Liver (tissue), 3 donors: ENCODE results near the gene STOX1.
"Not testable (repeated sequence)": the region's sequence is repeated elsewhere in the genome, so short reads cannot be mapped to it uniquely, and the experiment has no call there.

Experiments
- EGR1 ChIP-seq, 2 donors: IDR thresholded peaks; 2 replicates each; pipeline ENCODE4 v1.6.1; 2016 to 2018; ENCODE audit warnings: antibody characterized with exemption in 2 of 2, low read depth in 2 of 2
- FOXA1 ChIP-seq: IDR thresholded peaks from 2 replicates; pipeline ENCODE4 v1.6.1; 2016; ENCODE audit warnings: antibody characterized with exemption
- GABPA ChIP-seq, 2 donors: IDR thresholded peaks in 1 of 2; conservative IDR thresholded peaks in 1 of 2; 2 replicates each; pipeline ENCODE4 v1.6.1; 2016; ENCODE audit warnings: antibody characterized with exemption in 2 of 2, mild to moderate bottlenecking in 1 of 2, moderate library complexity in 1 of 2
- HNF4A ChIP-seq, 2 donors: conservative IDR thresholded peaks; 2 replicates each; pipeline ENCODE4 v1.6.1; 2016; ENCODE audit warnings: antibody characterized with exemption in 2 of 2, mild to moderate bottlenecking in 2 of 2
- HNF4G ChIP-seq: IDR thresholded peaks from 2 replicates; pipeline ENCODE4 v1.6.1; 2016; ENCODE audit warnings: antibody characterized with exemption
- JUND ChIP-seq, 2 donors: IDR thresholded peaks; 2 replicates each; pipeline ENCODE4 v1.6.1; 2016; ENCODE audit warnings: antibody characterized with exemption in 2 of 2
- RAD21 ChIP-seq, 2 donors: IDR thresholded peaks; 2 replicates each; pipeline ENCODE4 v1.6.1; 2016; ENCODE audit warnings: antibody characterized with exemption in 2 of 2, mild to moderate bottlenecking in 2 of 2
- RXRA ChIP-seq, 2 donors: IDR thresholded peaks; 2 replicates each; pipeline ENCODE4 v1.6.1; 2017 to 2018; ENCODE audit warnings: antibody characterized with exemption in 2 of 2, mild to moderate bottlenecking in 1 of 2
- SP1 ChIP-seq: IDR thresholded peaks from 2 replicates; pipeline ENCODE4 v1.6.1; 2018; ENCODE audit warnings: antibody characterized with exemption, mild to moderate bottlenecking
- TF ChIP-seq, protein P1 (sequence below): IDR thresholded peaks from 2 replicates; pipeline ENCODE4 v1.6.1; 2016; ENCODE audit warnings: antibody characterized with exemption, mild to moderate bottlenecking
- TF ChIP-seq, protein P2 (sequence below): fragments of 150-350 bp; IDR thresholded peaks from 2 replicates; pipeline ENCODE4 v1.5.1; 2017; ENCODE audit warnings: improper control_type of control experiment, low read depth, low read length; ENCODE audit not compliant: missing input control
- donor health status: healthy.
- donor health status: healthy.

- TF ChIP-seq, protein P1, sequence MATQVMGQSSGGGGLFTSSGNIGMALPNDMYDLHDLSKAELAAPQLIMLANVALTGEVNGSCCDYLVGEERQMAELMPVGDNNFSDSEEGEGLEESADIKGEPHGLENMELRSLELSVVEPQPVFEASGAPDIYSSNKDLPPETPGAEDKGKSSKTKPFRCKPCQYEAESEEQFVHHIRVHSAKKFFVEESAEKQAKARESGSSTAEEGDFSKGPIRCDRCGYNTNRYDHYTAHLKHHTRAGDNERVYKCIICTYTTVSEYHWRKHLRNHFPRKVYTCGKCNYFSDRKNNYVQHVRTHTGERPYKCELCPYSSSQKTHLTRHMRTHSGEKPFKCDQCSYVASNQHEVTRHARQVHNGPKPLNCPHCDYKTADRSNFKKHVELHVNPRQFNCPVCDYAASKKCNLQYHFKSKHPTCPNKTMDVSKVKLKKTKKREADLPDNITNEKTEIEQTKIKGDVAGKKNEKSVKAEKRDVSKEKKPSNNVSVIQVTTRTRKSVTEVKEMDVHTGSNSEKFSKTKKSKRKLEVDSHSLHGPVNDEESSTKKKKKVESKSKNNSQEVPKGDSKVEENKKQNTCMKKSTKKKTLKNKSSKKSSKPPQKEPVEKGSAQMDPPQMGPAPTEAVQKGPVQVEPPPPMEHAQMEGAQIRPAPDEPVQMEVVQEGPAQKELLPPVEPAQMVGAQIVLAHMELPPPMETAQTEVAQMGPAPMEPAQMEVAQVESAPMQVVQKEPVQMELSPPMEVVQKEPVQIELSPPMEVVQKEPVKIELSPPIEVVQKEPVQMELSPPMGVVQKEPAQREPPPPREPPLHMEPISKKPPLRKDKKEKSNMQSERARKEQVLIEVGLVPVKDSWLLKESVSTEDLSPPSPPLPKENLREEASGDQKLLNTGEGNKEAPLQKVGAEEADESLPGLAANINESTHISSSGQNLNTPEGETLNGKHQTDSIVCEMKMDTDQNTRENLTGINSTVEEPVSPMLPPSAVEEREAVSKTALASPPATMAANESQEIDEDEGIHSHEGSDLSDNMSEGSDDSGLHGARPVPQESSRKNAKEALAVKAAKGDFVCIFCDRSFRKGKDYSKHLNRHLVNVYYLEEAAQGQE: not testable (repeated sequence)
- TF ChIP-seq, protein P2, sequence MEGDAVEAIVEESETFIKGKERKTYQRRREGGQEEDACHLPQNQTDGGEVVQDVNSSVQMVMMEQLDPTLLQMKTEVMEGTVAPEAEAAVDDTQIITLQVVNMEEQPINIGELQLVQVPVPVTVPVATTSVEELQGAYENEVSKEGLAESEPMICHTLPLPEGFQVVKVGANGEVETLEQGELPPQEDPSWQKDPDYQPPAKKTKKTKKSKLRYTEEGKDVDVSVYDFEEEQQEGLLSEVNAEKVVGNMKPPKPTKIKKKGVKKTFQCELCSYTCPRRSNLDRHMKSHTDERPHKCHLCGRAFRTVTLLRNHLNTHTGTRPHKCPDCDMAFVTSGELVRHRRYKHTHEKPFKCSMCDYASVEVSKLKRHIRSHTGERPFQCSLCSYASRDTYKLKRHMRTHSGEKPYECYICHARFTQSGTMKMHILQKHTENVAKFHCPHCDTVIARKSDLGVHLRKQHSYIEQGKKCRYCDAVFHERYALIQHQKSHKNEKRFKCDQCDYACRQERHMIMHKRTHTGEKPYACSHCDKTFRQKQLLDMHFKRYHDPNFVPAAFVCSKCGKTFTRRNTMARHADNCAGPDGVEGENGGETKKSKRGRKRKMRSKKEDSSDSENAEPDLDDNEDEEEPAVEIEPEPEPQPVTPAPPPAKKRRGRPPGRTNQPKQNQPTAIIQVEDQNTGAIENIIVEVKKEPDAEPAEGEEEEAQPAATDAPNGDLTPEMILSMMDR: not testable (repeated sequence)
- TF ChIP-seq RXRA (IDR thresholded peaks at IDR 0.05); GABPA (IDR thresholded peaks at IDR 0.05 in 1 of 2, conservative IDR thresholded peaks at IDR 0.05 in 1 of 2); JUND (IDR thresholded peaks at IDR 0.05); HNF4G; RAD21 (IDR thresholded peaks at IDR 0.05); EGR1 (IDR thresholded peaks at IDR 0.05; ENCODE audit: low read depth in 2 of 2); SP1; FOXA1: not testable (repeated sequence)
- peak in 1 of 2 donors; percentile 39 for TF ChIP-seq HNF4A (conservative IDR thresholded peaks at IDR 0.05)
These were observed 105.5 kb downstream of the STOX1 start for GRCh38 chr10:68932860-68933259.
